Kidney epithelial cell (primary cell): ENCODE data around the gene SEC23B. TPM values are rescaled to one million over a fixed set of nuclear protein-coding genes. Genes with fewer than 3 reads are reported as not detected.

ENCODE experiments used
- DNase-seq: peaks from one replicate; pipeline ENCODE4 v3.0.0-alpha.2; 2010; ENCODE audit warnings: low read depth
- H3K27me3 ChIP-seq: 2 replicates; pipeline ENCODE4 v1.6.0; 2011; ENCODE audit warnings: low read length; ENCODE audit not compliant: control insufficient read depth, insufficient read depth
- H3K36me3 ChIP-seq: 2 replicates; pipeline ENCODE4 v1.5.1; 2011; ENCODE audit warnings: low read length; ENCODE audit not compliant: control insufficient read depth, insufficient read depth
- H3K4me3 ChIP-seq: 2 replicates; pipeline ENCODE4 v1.5.1; 2011; ENCODE audit warnings: low read depth, mild to moderate bottlenecking, control low read depth, low read length
- CTCF ChIP-seq: IDR thresholded peaks from 2 replicates; pipeline ENCODE4 v1.5.1; 2011; ENCODE audit warnings: mild to moderate bottlenecking, moderate library complexity, low read length, control low read depth, inconsistent platforms; ENCODE audit not compliant: insufficient read depth, poor library complexity, severe bottlenecking
- total RNA-seq: library from RNA; depleted of rRNA; stranded (reverse); fragments of >200 nt; gene quantifications from 2 replicates; pipeline ENCODE4 v1.2.3, GENCODE V29; 2015

The SEC23B gene
- total RNA-seq: 78.2 and 84.5 TPM in 2 replicates

- H3K4me3 ChIP-seq: peak within 1 kb of the TSS; percentile 86
- H3K36me3 ChIP-seq: no peaks in the 10 kb centered on the region
- DNase-seq: peak; percentile 93
- no peak for TF ChIP-seq CTCF
- no peaks in the 10 kb centered on the region for H3K27me3 ChIP-seq
These were observed at the start of gene SEC23B for GRCh38 chr20:18507218-18508191. TSS of gene SEC23B (plus strand) at chr20:18507940. CDS start at chr20:18510836, 2,896 bp downstream.

GRCh38 chr20:18465536-18466200 lies 42.1 kb upstream of the SEC23B start:
- no peak for TF ChIP-seq CTCF
- H3K27me3 ChIP-seq: no peaks in the 10 kb centered on the region
- peak; percentile 38 for DNase-seq
- H3K4me3 ChIP-seq: peak overlapping the region; percentile 99
- no peaks in the 10 kb centered on the region for H3K36me3 ChIP-seq

- Histone ChIP-seq H3K27me3 (no peaks in the 10 kb centered on the region), H3K4me3 (peak overlapping the region; percentile 99), H3K36me3 (no peaks in the 10 kb centered on the region)
- no peak for TF ChIP-seq CTCF
- DNase-seq: no peak
These were observed 41.2 kb upstream of the SEC23B start for GRCh38 chr20:18466574-18466893.

GRCh38 chr20:18466894-18467730 lies 40.6 kb upstream of the SEC23B start, which contains the start of the genes DZANK1 and POLR3F:
TSS of gene DZANK1 (minus strand) at chr20:18467030. CDS start at chr20:18465358, 1,672 bp downstream.
TSS of gene POLR3F (plus strand) at chr20:18467390. CDS start at chr20:18467507, 117 bp downstream.
- peak; percentile 87 for DNase-seq
- no peaks in the 10 kb centered on the region for H3K36me3 ChIP-seq
- TF ChIP-seq CTCF: no peak
- H3K27me3 ChIP-seq: no peaks in the 10 kb centered on the region
- H3K4me3 ChIP-seq: peak within 1 kb of the TSS; percentile 99

- Histone ChIP-seq H3K27me3 (no peaks in the 10 kb centered on the region), H3K4me3 (no peak overlapping the region), H3K36me3 (no peaks in the 10 kb centered on the region)
- DNase-seq: no peak
- no peak for TF ChIP-seq CTCF
These were observed 30.5 kb upstream of the SEC23B start for GRCh38 chr20:18477218-18477617.
